ENCODE measurements around the gene TDRD9. TPM values are rescaled to one million over a fixed set of nuclear protein-coding genes. Genes with fewer than 3 reads are reported as not detected.
"Not testable (repeated sequence)": the region's sequence is repeated elsewhere in the genome, so short reads cannot be mapped to it uniquely, and the experiment has no call there.

TDRD9 gene
- total RNA-seq = 0.56 and 5.5 TPM in 2 replicates
- 0.63 TPM for polyA plus RNA-seq (2012)

DNA sequence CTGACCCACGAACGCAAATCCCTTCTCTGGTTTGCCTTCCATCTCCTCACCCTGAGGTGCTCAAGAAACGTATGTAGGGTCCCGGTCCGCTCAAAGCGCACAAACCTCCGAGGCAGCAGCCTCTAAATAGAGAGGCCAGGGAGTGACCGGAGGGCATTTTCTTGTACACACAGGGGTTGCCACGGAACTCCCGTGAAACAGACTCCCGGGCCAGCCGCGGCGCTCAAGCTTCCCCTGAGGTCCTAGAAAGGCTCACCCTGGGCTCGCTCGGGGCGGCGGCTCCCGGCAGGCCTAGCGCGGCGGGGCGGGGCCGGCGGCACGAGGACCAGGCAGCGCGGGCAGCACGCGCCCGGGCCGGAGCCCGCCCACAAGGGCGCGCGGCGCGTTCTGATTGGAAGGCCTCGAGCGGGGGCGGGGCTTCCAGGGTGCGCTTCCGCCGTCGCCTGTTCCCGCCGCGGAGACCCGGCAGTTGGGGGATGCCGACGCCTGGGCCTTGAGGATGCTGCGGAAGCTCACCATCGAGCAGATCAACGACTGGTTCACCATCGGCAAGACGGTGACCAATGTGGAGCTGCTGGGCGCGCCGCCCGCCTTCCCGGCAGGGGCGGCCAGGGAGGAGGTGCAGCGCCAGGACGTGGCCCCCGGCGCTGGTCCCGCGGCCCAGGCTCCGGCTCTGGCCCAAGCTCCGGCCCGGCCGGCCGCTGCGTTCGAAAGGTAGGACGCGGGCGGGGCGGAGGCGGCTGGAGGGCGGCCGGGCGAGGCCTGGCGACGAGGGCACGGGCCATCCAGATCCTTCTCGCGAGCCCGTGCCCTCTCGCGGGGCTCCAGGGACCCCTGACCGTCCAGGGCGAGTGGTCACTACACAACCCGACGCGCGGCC lies at the start of gene TDRD9:
Gene TDRD9 (plus strand): TSS at position 446 of the 880 bp plus-strand sequence. CDS start 54 bp downstream, at position 500.
- no peak for DNase-seq (ENCODE audit: low read depth)

- DNase-seq (ENCODE audit: low read depth) = no peak
Observed at GRCh38 chr14:103879118-103879569, 49.1 kb upstream of the TDRD9 start.

DNA sequence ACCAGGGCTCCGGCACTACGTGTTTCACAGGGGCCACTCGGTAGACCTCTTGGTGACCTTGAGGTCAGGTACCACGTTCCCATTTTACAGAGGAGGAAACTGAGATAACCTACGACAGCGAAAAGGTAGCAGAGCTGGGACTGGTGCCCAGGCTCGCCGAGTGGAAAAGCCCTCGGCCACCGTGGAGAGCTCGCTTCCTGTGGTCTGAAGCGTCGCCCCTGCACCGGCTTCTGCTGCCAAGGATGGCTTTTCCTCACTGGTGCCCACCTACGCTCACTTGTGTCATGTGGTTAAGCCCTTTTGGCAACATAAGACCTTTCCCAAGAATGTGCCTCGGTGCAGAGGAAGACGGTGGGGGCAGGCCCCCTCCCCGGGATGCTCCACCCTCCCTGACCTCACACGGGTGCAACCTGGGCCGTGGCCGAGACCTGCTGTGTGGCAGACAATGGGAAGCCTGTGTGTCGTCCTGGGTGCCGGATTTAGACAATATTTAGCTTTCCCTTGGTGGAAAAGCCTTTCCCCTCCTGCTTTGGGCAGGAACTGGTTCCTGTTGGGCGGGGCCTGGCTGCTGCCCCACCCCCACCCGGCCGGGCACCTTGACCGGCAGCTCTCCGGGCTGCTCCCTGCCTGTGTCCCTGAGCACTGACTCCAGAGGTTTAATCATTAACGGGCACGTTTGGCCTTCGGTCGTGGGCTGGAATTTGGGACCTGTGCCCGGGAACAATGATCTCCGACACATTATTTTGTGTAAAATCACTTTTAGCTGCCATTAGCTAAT lies 48.5 kb upstream of the TDRD9 start:
- DNase-seq (ENCODE audit: low read depth) = no peak

DNA sequence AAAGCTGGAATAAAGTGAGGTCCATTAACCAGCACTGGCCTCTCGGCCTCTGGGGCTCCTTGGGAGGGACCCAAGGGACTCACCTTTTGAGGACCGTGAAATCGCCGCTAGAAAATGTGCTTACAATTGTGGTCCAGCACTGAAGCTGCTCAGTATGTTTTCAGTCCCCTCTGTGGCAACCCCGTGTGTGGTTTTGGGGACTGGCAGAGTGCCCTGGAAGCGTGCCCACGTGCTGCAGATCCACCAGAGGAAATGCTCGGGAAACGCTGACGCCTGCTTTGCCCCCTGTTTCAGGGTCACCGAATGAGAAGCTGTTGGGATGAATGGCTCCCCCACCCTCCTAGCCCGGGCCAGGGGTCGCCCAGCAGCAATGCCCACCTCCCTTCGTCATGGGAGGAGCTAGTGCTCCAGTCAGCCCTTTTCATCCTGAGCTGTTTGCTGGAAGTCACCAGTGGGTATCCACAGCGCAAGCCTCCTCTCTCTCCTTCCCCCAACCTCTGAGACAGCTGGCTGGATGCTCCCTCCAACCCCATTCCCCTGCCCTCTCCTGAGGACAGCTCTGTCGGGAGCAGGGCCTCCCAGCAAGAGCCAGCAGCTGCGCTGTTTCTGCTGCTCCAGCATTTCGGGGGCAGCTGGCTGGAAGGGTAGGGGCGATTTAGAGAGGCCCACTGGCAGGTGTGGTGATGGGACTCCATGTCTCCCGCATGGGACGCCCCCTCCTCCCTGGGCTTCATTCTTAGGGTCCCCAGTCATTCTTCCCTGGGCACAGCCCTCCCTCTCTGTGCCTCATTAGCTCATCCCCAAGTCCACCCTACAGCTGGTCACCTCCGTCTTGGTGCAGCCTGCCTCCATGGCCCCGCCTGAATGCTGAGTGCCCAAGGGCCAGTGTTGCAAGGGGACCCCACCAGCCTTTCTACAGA lies 47.6 kb upstream of the TDRD9 start:
- peak; percentile 74 for DNase-seq (ENCODE audit: low read depth)

DNA sequence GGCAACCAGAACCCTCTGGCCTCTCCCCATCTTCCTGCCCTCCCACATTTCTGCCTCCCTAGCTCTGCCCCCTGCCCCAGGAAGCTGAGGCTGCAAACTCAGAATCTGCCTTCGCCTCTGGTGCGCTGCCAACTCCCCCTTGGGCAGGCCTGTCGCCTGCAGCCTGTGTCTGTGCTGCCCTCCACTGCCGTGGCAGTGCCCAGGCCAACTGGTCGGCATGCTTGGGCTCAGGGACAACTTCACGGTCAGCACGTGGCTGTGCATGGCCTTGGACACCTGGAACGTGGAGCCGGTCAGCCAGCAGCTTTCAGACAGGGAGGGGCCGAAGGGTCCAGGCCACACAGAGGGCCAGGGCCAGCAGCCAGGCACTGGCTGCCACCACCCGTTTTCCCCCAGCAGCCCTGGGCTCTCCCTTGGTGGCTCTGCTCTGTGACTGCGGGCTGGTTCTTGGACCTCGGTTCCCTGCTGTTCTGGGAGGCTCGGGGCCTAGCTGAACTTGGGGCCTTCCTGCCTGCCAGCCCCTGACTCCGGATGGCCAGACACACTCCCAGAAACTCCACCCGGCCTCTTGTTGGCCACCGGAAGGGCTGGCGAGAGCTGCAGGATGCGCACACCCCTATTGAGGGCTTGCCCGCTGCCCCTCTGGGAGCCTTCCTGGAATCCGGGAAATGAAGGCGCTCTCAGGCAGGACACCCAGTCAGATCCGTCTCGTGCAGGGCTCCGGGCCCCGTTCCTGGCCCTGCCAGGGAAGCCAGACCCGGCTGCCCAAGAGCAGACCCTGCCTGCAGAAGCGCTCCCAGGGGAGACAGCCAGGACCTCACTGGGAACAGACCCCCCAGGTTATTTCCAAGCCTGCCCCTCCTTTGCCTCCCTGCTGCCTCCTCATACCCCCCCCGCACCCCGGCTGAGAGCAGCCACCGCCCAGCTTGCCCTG lies 46.7 kb upstream of the TDRD9 start:
- peak; percentile 31 for DNase-seq (ENCODE audit: low read depth)

DNA sequence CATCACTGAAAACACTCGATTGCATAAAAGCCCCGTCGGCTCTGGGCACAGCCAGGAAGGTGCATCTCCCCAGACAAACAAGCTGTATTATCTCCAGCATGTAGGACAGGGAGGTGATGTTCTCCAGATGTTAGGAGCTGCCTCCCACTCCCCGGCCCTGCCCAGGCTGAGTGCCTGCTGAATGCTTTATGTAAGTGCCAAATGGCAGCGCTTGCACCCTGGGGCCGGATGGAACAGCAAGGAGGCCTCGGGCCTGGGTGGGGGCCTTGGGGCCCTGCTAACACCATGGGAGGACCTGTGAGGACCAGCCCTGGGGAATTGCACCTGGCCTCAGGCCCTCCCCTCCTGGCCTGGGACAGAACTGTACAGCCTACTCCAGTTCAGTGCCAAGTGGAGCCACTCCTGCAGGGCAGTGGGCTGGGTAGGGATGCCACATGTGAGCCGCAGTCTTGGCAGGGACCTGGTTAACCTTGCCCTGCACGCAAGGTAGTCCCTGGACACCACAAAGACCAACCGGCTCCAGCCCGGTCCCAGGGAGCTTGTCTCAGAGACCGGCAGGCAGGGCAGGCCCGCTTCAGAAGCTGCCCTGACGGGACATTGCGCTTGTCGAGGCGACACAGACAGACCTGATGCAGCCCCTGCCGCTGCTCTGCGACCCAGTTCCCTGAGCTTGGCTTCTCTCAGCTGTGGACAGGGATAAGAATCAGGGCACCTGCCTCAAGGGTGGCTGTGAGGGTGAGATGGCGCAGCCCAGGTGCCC lies 45.6 kb upstream of the TDRD9 start:
- no peak for DNase-seq (ENCODE audit: low read depth)

DNA sequence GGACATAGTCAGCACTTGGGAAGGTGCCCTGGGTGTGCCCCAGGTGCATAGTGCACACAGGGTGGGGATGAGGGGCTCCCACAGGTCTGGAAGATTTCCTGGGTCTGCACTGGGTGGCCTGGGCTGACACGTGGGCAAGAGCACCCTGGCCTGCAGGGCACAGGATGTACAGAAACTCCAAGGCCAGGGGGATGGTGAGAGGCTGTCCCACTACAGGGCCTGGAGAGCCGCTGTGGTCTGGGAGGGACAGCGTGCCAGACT lies 45.1 kb upstream of the TDRD9 start:
- DNase-seq (ENCODE audit: low read depth) = no peak

DNA sequence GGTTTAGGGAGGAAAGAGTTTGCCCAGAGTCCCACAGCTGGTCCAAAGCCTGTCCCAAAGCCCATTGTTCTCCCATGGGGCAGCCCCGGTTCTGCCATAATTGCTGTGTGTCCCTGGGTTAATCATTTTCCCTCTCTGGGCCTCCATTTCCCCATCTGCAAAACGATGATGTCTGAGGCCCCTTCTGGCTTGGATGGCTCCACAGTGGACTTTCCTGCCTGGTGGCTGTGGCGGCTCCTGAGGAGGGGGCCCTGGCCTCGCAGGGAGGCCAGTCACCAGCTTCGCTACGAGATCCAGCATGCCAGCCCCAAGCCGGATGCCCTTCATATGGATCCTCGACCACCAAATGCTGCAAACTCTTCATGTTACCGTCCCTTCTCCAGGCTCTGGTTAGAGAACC lies 43.4 kb upstream of the TDRD9 start:
- DNase-seq (ENCODE audit: low read depth) = no peak

- DNase-seq (ENCODE audit: low read depth) = no peak
Observed at GRCh38 chr14:103885509-103885932, 42.7 kb upstream of the TDRD9 start.

DNA sequence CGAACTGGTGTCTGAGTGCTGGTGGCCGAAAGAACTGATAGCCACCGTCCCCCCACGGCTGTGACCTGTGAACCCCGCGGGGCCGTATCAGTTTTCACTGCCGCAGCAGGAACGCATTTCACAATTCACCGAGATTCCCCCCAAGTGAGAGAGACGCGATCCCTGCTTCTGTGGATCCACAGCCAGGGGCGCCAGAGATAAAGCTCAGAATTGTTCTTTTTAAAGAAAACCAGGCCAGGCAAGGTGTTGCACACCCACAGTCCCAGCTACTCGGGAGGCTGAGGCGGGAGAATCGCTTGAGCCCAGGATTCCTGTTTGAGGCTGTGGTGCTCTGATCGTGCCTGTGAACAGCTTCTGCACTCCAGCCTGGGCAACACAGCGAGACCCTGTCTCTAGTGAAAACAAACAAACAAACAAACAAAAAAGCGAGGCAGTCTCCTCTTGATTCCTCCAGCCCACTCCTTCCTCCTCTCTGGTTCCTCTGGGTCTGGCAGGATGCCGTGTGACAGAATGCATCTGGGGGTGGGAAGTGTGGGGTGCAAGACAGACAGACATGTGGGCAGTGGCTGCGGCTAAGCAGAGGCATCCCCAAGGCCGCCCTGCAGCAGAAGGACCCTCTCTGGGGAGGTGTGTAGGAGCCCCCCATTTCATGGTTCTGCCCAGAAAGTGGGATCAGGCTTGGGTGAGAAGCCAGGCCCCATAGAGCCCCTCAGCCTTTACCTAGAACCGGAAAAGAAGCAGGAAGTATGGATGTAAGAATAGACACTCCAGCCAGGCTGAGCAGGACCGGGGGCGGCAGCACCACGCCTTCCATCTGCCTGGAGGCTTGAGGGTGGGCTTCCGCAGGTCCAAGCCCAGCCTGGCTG lies 41.7 kb upstream of the TDRD9 start:
- DNase-seq (ENCODE audit: low read depth) = no peak

DNA sequence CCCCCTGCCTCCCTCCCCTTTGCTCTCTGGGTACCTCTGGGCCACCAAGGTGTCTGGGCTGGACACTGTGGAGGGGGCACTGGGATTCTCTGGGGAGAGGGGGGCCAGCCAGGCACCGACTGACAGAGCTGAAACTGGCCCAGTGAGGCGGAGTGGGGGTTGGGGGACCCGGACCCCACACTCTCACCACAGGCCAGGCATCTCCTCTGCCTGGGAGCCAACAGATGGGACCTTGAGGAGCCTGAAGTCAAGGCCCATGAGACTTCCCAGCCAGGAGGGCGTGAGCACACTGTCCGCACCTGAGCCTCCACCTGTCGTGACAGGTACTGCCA lies 41.1 kb upstream of the TDRD9 start:
- DNase-seq (ENCODE audit: low read depth) = no peak

DNA sequence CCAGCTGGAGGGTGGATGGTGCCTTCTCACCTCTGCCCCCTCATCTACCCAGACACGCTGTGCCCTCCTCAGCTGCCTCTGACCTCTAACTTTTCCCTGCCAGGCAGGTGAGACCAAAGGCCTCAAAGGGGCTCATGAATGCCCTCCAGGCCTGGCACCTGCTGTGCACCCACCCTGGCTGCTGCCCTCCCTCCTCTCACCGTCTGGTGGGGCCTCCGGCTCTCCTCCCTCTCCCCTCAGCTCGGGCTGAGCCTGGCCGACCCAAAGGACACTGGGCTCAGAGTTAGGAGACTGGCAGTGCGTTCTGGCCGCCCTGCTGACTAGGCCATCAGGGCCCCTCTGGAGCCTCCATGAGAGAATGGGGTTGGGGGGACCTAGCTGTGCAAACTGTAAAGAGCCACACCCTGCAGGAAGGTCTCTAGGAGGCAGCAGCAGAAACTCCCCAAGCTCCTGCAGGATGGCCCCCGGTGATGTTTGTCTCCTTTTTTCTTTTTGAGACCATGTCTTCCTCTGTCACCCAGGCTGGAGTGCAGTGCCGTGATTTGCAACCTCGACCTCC lies 40.6 kb upstream of the TDRD9 start:
- no peak for DNase-seq (ENCODE audit: low read depth)

GRCh38 chr14:103889002-103889312 lies 39.3 kb upstream of the TDRD9 start:
- DNase-seq (ENCODE audit: low read depth) = not testable (repeated sequence)

- peak; percentile 56 for DNase-seq (ENCODE audit: low read depth)
Observed at GRCh38 chr14:103889313-103890051, 38.8 kb upstream of the TDRD9 start.

- no peak for DNase-seq (ENCODE audit: low read depth)
Observed at GRCh38 chr14:103890052-103890371, 38.2 kb upstream of the TDRD9 start.

DNA sequence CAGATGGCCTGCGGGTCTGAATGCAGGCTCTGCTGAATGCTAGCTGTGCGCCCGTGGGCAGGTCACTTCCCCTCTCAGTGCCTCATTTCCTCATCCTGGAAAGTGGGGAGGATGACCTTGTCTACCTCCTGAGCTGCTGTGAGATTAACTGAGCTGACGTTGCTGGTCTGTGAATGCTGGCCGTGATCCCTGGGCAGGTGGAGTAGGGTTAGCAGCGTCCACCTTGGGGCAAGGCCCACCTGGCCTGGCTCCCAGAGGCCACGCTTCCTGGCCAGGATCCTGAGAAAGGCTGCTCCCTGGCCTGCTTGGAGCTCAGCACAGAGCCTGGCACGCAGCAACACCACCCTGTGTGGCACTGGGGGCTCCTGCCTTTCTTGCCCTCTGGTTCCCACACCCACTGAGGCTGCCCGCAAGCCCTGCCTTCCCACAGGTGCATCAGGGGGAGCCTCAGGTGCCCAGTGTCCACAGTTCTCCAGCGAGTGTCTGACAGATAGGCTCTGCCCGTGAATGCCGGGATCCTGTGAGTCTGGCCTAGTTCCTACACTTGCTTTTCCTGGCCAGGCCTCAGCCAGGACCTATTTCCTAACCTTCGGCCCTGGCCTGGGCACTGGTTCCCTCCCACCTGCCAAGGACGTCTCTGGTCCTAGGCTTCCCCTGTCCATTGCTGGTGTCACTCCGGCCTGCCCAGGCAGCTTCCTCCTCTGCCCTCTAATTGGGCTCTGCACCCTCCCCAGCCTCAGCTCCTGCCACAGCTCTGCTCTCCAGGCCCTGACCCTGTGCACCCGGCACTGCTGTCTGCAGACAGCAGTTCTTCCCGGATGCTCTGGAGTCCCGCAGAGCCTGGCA lies 37.2 kb upstream of the TDRD9 start:
- no peak for DNase-seq (ENCODE audit: low read depth)

DNA sequence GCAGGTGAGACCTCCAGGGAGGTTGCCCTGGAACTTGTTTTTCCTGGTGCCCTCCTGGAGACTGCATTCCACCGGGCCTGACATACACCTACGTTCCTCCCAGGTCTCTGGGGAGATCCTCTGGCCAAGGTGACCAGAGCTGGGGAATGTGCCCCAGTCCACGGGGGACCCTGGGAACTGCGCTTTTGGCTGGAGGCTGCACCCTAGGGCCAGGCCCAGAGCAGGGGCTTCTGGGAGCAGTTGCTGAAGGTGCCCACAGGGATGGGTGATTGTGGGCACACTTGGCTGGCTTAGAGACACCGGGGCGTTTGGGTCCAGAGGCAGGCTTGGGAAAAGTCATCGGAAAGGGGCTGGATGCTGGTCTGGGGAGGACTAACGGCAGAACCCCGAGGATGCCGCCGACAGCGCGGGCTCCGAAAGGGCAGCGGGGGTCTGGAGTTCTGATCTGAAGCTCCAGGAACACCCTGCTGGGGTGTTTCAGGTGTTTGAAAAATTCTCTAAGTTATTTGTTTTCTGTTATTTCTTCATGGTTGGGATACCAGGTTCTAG lies 36.5 kb upstream of the TDRD9 start:
- no peak for DNase-seq (ENCODE audit: low read depth)

Data from myocyte (in vitro differentiated cells).